ENCODE results near the gene ATP13A5.

GRCh38 chr3:193240436-193240849, 138.1 kb downstream of the ATP13A5 start:
- TF ChIP-seq CTCF (IDR thresholded peaks at IDR 0.05) (no peak), POLR2A (IDR thresholded peaks at IDR 0.05) (no peak)
